K562 (cell line): ENCODE data around the gene RHBDD1. TPM values are rescaled to one million over a fixed set of nuclear protein-coding genes. Genes with fewer than 3 reads are reported as not detected.

Source experiments
- ARID4B ChIP-seq: sonication (generic); formaldehyde crosslinking; IDR thresholded peaks from 2 replicates; pipeline ENCODE4 v1.8.0; 2022; ENCODE audit warnings: mild to moderate bottlenecking, missing genetic modification reagents
- HES1 ChIP-seq: fragments of 450-650 bp; IDR thresholded peaks from 2 replicates; pipeline ENCODE4 v1.6.1; 2016; ENCODE audit warnings: low read depth, mild to moderate bottlenecking, moderate library complexity
- RBM14 ChIP-seq: fragments of 200-400 bp; formaldehyde crosslinking; IDR thresholded peaks from 2 replicates; pipeline ENCODE4 v1.6.1; 2018; ENCODE audit warnings: low read depth, mild to moderate bottlenecking, low read length, moderate library complexity, borderline replicate concordance; ENCODE audit not compliant: insufficient read depth
- RBM25 ChIP-seq: fragments of 200-400 bp; formaldehyde crosslinking; IDR thresholded peaks from 2 replicates; pipeline ENCODE4 v1.6.1; 2018; ENCODE audit warnings: low read length, low read depth, moderate library complexity; ENCODE audit not compliant: severe bottlenecking
- SAFB2 ChIP-seq: fragments of 200-400 bp; formaldehyde crosslinking; IDR thresholded peaks from 2 replicates; pipeline ENCODE4 v1.6.1; 2018; ENCODE audit warnings: borderline replicate concordance, low read length, low read depth, moderate library complexity; ENCODE audit not compliant: severe bottlenecking
- SMARCE1 ChIP-seq: fragments of 450-650 bp; IDR thresholded peaks from 2 replicates; pipeline ENCODE4 v1.7.1; 2016; ENCODE audit warnings: mild to moderate bottlenecking
- TBP ChIP-seq: optimal IDR thresholded peaks from 2 replicates; pipeline ENCODE3; 2011; ENCODE audit warnings: low read depth, low read length, improper control_type of control experiment
- ZKSCAN8 ChIP-seq: fragments of 200-800 bp; sonication (Bioruptor generic); IDR thresholded peaks from 2 replicates; pipeline ENCODE4 v1.6.1; 2016; ENCODE audit warnings: missing genetic modification characterization, missing compliant biosample characterization
- polyA plus RNA-seq, 8 experiments: library from polyadenylated mRNA; depleted of rRNA in 4 of 8; stranded (reverse) in 5 of 8; unstranded in 3 of 8; fragments of >200 nt; fragmentation: Nextera tagmentation in 2 of 8; fragmentation: Illumina TruSeq in 1 of 8; extraction: Ambion mirVana in 2 of 8; extraction: Trizol in 1 of 8; gene quantifications; 2 replicates each; pipeline versions ENCODE4 v1.2.1 to v1.2.3, GENCODE V29; 2011 to 2014; ENCODE audit warnings: inconsistent platforms in 1 of 8, missing spikeins in 1 of 8
- total RNA-seq, 7 experiments: library from RNA; depleted of rRNA in 6 of 7; stranded (reverse); fragments of >200 nt in 6 of 7; fragmentation: Illumina TruSeq in 2 of 7; extraction: Trizol in 2 of 7; gene quantifications; 2 replicates each; pipeline versions ENCODE4 v1.2.1 to v1.2.3, GENCODE V29; 2011 to 2021; ENCODE audit warnings: low replicate concordance in 1 of 7

RHBDD1 gene
- total and polyA plus RNA-seq, 9 of the 15 experiments (the other 6 are each of a cell fraction or from before 2014, with no cell fraction given) = 4.8 to 34.8 (median 15.6) TPM

GRCh38 chr2:226978300-226978699 lies 142.4 kb downstream of the RHBDD1 start (continued):
- TF ChIP-seq ARID4B (CRISPR knock-in tag) = no peak
- no peak for TF ChIP-seq SMARCE1
- no peak for TF ChIP-seq SAFB2
- no peak for TF ChIP-seq ZKSCAN8
- TF ChIP-seq RBM25 = peak; percentile 77
- TF ChIP-seq RBM14 = no peak
- no peak for TF ChIP-seq TBP
- no peak for TF ChIP-seq HES1
